GM21526 (cell line): ENCODE measurements around the gene SMIM7.
"Not testable (repeated sequence)": the region's sequence is repeated elsewhere in the genome, so short reads cannot be mapped to it uniquely, and the experiment has no call there.

Experiments
- ATAC-seq: cut with Tn5 transposase; IDR thresholded peaks from one replicate; pipeline ENCODE4 v1.9.1; 2021; ENCODE audit warnings: moderate library complexity; ENCODE audit not compliant: unreplicated experiment, low FRiP score

SMIM7 gene

DNA sequence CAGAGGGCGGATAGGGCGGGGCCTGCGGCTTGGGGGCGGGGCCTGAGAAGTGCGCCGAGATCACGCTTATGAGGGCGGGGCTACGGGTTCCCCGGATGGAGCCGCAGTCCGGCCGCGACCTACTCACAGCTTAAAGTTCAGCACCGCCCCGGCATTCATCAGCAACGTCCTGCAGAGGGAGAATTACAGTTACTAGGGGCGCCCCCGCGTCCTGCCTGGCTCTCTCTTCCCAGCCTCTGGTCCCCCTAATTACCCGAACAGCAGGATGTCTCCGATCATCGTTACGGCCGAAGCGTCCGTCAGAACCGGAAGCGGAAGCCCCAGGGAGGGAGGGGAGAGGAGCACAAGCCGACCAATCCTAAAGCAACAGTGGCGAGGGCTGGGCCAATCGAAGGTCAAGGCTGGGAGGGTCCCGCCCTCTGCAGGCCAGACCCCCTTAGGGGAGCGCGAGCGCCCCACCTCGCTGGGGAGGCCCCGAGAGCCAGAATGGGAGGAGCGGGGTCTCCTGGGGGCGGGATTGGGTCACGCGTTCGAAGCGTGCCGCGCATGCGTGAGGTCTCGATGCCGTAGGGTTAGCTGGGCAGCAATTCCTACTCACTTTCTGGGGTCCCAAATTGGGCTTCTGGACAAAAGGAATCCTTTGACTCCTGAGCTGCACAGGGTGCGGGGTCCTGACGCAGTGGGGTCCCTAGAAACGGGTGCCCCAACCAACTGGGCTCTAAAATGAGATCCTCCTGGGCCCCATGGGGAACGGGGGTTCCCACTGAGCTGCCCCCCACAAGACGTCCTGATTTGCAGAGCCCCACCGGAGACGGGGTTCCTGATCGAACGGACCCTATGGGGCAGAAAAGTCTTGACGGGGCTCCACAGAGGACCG, at the start of gene SMIM7:
SMIM7 (minus strand) TSS at position 313 of the 877 bp plus-strand sequence; CDS start at position 279, 34 bp downstream.
- ATAC-seq: peak; percentile 78

DNA sequence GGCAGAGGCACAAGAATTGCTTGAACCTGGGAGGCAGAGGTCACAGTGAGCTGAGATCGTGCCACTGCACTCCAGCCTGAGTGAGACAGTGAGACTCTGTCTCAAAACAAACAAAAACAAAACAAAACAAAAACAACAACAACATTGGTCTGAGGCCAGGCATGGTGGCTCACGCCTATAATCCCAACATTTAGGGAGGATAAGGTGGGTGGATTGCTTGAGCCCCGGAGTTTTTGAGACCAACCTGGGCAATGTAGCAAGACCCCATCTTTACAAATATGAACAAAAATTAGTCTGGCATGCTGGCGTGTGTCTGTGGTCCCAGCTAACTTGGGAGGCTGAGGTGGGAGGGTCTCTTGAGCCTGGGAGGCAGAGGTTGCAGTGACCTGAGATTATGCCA, 43.7 kb upstream of the SMIM7 start:
- no peak for ATAC-seq

DNA sequence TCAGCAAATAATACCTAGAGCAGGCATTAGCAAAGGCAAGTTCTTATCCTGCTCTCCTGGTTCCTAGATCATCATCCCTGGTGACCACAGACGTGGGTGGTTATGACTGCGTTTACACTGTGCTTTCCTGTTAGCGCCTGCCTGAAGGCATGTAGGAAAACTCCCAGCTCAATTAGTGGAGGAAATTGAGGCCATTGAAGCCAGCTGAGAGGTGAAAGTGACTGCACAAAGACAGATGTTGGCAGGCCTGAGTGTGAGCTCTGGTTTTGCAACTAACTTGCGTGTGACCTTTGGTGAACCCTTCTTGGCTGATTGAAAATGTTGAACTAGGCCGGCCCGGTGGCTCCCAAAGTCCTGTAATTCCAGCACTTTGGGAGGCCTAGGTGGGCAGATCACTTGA, 42.2 kb upstream of the SMIM7 start:
- no peak for ATAC-seq

DNA sequence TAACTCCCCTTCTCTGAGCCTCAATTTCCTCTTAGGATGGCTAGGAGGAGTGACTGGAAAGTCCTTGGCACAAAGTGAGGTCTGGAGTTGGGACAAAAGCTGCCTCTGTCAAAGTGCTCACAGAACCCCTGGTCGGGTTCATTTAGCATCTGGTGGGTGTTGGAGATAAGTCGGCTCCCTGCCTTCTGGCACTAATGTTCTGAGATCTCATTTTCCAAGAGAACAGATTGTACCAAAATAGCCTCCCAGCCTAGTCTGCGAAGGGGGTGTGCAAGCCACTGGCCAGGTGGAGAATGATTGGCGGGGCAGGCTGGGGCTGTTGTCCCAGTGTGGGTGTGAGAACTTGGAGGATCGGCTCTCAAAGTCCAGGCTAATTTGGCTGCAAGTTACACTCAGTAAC, 39.0 kb upstream of the SMIM7 start:
- ATAC-seq: no peak

DNA sequence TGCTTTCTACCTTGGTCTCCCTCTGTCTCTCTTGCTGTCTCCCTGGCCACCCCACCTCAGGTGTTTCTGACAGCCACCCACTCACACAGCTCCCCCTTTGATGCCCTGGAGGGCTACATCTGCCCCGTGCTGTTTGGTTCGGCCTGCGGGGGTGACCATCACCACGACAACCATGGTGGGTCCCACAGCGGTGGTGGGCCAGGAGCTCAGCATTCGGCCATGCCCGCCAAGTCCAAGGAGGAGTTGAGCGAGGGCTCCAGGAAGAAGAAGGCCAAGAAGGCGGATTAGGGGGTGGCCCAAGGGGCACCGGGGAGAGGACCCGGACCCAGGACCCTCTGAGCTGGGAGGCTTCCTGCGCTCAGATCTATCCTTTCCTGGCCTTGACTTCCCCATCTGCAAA, 28.1 kb upstream of the SMIM7 start:
- no peak for ATAC-seq

DNA sequence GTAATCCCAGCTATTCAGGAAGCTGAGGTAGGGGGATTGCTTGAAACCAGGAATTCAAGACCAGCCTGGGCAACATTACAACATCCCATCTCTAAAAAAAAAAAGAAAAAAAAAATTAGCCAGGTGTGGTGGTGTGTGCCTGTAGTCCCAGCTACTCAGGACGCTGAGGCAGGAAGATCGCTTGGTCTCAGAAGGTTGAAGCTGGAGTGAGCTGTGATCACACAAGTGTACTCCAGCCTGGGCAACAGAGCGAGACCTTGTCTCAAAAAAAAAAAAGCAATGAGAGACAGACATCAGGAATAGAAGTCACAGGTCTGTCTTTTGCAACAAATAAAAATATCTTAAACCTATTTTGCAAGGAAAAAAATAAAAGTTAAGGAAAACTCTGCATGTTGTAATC, 24.3 kb upstream of the SMIM7 start:
- ATAC-seq: no peak

DNA sequence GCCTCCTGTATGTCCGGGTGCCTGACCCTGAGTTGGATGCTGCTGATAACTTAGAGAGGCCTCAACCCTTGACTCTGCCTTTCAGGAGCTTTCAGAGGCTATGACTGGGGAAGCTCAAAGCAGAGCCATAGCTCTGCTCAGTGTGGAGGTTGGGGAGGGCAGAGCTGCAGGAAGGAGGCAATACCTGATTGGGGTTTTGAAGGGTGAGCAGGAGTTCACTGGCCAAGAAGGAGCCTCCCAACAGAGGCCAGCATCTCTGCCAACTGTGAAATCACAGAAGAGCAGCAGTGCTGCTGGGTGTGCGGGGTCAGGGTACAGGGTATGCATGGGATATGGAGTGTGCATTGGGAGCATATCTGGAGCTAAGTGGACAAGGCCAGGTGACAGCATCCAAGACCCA, 22.6 kb upstream of the SMIM7 start:
- no peak for ATAC-seq

DNA sequence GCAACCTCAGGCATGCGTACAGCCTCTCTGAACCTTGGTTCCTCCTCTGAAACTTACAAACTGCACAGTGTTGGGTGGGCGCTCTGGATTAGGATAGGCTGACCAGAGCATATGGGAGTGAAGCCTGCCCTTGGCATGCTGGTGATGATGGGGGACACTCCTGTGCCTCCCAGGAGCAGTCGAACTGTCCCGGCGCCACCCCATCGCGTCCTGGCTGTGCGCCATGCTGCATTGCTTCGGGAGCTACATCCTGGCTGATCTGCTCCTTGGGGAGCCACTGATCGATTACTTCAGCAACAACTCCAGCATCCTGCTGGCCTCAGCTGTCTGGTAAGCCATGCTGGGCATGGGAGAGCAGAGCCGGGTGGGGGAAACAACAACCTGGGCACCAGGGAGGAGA, 19.9 kb upstream of the SMIM7 start:
- ATAC-seq: no peak

DNA sequence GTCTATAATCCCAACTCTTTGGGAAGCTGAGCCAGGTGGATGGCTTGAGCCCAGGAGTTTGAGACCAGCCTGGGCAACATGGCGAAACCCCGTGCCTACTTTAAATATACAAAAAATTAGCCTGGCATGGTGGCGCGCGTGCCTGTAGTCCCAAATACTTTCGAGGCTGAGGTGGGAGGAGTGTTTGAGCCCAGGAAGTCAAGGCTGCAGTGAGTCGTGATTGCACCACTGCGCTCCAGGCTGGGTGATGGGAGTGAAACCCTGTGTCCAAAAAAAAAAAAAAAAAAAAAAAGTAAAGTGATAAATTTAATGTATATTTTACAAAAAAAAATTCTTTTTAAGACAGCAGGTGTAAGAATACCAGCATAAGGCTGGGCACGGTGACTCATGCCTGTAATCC, 18.6 kb upstream of the SMIM7 start:
- ATAC-seq: no peak

DNA sequence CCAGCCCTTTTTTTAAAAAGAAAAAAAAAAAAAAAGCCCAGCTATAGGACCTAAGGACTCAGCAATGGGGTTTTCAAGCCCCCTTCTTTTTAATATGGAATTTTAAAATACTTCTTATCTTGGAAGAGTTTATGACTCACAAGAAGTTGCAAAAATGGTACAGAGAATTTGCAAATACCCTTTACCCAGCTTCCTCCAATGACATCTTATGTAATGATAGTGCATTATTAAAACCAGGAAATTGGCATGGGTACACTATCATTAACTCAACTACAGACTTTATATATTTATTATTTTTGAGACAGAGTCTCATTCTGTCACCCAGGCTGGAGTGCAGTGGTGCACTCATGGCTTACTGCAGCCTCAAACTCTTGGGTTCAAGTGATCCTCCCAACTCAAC, 17.1 kb upstream of the SMIM7 start:
- ATAC-seq: no peak

DNA sequence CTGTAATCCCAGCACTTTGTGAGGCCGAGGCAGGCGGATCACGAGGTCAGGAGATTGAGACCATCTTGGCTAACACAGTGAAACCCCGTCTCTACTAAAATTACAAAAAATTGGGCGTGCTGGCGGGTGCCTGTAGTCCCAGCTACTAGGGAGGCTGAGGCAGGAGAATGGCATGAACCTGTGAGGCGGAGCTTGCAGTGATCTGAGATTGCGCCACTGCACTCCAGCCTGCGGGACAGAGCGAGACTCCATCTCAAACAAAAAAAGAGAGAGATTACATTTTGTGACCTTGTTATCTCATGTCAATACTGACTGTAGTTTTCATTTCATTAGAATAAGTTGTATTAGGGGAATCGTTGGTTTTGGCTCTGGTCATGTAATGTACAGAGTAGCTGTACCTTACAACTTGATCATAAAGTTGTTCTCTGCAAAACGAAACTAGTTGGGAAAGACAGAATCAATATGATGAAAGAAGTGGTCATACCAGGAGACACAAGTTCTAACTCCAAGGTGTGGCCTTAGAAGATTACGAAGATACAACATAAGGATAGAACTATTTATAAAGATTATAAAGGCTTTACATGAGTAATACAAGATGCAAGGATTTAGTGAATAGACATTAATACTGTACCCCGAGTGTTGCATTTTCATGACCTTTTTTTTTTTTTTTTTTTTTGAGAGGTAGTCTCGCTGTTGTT, 16.3 kb upstream of the SMIM7 start:
- ATAC-seq: no peak

DNA sequence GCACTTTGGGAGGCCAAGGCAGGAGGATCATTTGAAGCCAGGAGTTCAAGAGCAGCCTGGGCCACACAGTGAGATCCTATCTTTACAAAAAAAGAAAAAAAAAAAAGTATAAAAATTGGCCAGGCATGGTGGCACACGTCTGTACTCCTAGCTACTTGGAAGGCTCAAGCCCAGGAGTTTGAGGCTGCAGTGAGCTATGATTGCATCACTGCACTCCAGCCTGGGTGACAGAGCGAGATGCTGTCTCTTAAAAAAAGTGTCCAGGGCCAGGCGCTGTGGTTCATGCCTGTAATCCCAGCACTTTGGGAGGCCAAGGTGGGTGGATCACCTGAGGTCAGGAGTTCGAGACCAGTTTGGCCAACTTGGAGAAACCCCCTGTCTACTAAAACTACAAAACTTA, 13.9 kb upstream of the SMIM7 start:
- not testable (repeated sequence) for ATAC-seq

DNA sequence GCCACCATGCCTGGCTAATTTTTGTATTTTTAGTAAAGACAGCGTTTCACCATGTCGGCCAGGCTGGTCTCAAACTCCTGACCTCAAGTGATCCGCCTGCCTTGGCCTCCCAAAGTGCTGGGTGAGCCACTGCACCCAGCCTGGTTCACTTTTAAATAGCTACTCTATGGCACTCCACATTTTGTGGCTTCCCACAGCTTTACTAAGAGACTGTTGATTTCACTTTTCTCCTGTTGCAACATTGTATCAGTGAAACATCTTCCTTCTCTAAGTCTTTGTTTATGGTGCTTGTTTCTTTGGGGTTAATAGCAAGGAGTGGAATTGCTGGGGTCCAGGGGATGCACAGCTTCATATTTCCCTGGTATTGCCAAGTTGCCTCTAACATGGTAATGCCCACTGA, 13.3 kb upstream of the SMIM7 start:
- ATAC-seq: no peak

DNA sequence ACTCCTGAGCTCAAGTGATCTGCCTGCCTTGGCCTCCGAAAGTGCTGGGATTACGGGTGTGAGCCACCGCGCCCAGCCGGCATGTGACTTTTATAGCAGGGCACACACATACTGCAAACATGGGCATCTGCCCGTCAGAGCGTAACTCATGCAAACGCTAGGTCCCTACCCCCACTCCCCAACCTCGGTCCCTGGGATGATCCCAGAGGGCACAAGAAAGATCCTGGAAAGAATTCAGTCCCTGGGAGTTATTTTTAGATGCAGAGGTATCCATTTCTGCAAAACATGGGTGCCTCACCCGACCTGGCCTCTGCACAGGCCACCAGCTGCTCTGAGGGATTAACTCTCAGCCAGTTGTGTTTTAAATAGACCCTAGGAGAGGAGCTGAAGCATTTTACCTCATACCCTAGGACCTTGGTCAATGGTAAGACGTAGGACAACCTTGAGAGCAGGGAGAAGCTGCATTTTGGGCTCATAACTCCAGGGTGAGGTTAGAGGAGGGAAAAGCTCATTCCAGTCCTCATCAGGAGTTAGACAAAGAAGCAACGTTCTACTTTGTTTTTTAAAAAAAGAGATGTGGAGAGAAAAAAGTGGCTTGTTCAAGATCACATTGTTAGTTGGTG, 11.8 kb upstream of the SMIM7 start:
- ATAC-seq: no peak

DNA sequence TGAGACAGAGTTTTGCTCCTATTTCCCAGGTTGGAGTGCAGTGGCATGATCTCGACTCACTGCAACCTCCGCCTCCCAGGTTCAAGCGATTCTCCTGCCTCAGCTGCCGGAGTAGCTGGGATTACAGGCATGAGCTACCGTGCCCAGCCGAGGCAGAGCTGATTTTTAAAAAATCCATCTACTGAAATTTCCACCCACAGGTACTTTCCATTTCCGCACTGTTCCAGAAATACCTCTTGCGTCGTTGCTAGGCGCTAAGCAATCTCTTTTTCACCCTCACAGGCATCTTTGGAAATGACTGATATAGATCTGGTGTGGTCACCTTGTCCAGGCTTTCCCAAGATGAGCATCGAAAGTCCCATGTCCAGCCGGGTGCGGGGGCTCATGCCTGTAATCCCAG, 10.3 kb upstream of the SMIM7 start:
- no peak for ATAC-seq

DNA sequence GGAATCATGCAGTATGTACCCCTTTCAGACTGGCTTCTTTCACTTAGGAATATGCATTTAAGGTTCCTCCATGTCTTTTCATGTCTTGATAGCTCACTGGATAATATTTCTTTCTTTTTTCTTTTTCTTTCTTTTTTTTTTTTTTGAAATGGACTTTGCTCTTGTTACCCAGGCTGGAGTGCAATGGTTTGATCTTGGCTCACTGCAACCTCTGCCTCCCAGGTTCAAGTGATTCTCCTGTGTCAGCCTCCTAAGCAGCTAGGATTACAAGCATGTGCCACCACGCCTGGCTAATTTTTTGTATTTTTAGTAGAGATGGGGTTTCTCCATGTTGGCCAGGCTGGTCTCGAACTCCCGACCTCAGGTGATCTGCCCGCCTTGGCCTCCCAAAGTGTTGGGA, 8.8 kb upstream of the SMIM7 start:
- not testable (repeated sequence) for ATAC-seq

DNA sequence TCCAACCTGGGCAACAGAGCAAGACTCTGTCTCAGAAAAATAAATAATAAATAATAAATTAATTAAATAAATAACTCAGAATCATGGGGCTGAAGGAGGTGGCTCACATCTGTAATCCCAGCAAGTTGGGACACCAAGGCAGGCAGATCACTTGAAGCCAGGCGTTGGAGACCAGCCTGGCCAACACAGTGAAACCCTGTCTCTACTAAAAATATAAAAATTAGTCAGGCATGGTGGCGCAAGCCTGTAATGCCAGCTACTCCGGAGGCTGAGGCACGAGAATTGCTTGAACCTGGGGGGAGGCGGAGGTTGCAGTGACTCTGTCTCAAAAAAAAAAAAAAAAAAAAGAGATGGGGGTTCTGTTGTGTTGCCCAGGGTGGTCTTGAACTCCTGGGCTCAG, 8.2 kb upstream of the SMIM7 start:
- ATAC-seq: no peak

DNA sequence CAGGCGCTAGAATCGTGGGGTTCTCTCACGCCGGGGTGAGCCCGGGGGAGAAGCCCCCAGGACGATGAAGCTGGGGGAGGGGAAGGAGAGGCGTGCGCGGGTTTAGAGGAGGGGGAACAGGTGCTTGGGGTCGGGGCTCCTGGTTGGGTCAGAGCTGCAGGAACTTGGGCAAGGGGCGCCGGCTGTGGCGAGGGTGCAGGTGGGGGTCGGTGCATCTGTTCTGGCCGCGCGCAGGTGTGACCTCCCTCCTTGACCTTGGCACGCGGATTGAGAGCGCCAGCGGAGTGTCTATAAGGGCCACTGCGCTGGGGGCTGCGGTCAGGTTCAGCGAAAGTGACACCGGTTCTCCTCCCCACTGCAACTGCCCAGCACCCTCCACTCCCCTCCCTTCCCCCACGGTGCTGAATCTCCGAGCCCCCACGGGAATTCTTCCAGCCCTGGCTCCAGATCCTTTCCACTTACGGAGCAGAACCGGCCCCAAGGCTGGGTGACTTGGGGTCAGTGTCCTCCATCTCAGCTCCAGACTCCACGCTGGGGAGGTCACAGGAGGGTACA, 1.6 kb upstream of the SMIM7 start:
- ATAC-seq: no peak

DNA sequence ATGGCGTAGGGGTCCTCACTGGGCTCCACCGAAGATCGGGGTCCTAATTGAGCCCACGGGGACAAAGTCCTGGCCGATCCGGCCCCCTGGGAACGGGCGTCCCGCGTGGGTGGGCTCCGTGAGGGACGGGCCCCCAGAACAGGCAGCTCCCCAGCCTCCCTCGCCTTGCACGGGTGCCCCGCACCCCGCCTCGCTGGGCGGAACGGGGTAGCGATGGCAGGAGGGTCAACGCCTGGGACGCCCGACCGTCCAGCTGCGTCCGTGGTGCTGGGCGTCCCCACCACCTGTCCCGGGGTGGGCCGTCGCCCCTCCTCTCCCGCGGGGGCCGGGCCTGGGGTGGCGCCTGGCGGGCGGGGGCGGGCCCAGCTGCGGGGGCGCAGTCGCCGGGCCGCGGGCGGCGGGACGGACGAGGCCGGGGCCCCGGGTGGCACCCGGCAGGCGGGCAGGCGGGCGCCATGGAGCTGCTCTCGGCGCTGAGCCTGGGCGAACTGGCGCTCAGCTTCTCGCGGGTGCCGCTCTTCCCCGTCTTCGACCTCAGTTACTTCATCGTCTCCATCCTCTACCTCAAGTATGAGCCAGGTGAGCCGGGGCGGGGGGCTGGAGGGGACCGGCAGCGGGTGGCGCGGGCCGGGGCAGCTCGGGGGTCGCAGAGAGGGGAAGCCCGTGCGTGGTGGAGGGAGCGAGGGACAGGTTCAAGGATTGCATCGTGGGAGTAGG, 977 bp upstream of the SMIM7 start, which contains the start of gene TMEM38A:
TMEM38A (plus strand) TSS at position 377 of the 717 bp plus-strand sequence; CDS start at position 456, 79 bp downstream.
- ATAC-seq: no peak

DNA sequence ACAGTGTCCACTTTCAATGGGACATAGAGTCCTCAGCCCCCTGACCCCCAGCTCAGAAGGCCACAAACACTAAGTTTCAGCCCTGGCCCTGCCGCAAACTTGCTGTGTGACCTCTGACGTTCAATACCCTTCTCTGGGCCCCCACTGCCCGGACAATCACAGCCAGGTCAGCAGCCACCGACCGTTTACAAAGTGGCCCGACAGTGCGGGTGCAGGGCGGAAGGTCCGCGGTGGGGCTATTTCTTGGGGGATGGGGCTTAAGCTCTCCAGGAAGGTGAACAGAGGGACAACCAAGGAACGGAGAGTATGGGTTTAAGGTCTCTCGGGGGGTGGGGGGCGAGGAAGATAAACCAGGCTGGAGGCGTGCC, 496 bp downstream of the SMIM7 start:
- ATAC-seq: no peak

DNA sequence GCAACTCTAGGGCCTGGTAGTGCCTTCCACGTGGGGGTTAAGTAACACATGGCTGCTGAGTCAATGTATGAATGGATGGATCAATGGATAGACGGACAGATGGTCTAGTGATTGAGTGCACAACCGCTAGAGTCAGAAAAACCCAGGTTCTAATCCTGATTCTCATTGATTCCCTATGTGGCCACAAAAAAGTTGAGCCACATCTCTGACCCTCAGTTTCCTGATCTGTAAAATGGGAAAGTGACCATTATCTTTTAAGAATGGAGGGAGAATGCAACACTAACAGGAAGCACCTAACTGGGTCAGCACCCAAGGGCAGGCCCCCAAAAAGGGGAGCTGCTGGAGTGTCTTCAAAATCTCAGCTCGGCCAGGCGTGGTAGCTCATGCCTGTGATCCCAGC, 2.6 kb downstream of the SMIM7 start:
- ATAC-seq: no peak
